Neural progenitor cell (in vitro differentiated cells): ENCODE results near the gene UBXN11.

Source experiments
- EZH2 ChIP-seq: fragments of 200-600 bp; sonication (generic); IDR thresholded peaks from 2 replicates; pipeline ENCODE4 v1.6.1; 2017; ENCODE audit warnings: antibody characterized with exemption, mild to moderate bottlenecking, moderate library complexity
- TF ChIP-seq, protein P1 (sequence below): fragments of 200-600 bp; sonication (generic); IDR thresholded peaks from 2 replicates; pipeline ENCODE4 v1.5.1; 2017; ENCODE audit warnings: antibody characterized with exemption, mild to moderate bottlenecking

DNA sequence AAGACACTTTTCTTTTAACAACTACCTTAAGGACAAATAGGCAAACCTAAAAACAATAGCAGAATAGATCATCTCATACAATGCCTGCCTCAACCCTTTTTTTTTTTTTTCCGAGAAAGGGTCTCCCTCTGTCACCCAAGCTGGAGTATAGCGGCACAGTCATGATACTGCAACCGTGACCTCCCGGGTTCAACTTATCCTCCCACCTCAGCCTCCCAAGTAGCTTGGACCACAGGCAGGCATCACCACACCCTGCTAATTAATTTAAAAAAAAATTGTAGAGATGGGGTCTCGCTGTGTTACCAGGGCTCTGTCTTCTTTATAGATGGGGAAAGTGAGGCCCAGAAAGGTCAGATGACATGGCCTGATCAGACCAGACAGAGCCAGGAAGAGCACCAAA, 18.6 kb downstream of the UBXN11 start:
- TF ChIP-seq, protein P1, sequence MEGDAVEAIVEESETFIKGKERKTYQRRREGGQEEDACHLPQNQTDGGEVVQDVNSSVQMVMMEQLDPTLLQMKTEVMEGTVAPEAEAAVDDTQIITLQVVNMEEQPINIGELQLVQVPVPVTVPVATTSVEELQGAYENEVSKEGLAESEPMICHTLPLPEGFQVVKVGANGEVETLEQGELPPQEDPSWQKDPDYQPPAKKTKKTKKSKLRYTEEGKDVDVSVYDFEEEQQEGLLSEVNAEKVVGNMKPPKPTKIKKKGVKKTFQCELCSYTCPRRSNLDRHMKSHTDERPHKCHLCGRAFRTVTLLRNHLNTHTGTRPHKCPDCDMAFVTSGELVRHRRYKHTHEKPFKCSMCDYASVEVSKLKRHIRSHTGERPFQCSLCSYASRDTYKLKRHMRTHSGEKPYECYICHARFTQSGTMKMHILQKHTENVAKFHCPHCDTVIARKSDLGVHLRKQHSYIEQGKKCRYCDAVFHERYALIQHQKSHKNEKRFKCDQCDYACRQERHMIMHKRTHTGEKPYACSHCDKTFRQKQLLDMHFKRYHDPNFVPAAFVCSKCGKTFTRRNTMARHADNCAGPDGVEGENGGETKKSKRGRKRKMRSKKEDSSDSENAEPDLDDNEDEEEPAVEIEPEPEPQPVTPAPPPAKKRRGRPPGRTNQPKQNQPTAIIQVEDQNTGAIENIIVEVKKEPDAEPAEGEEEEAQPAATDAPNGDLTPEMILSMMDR = no peak
- TF ChIP-seq EZH2 = no peak
